Activated CD8-positive, alpha-beta memory T cell treated with anti-CD3 and anti-CD28 coated beads for 24 hours (primary cell): Measurements from ENCODE around the gene IPMK.

Experiments used
- DNase-seq: peaks from one replicate; pipeline ENCODE4 v3.0.0-alpha.2; 2020

Gene IPMK

GRCh38 chr10:58267713-58268453, at the start of gene IPMK:
IPMK (minus strand) TSS chr10:58267894; CDS start chr10:58267611, 283 bp downstream.
- DNase-seq = peak; percentile 96

GRCh38 chr10:58316874-58317273, 49.2 kb upstream of the IPMK start:
- DNase-seq = no peak

DNA sequence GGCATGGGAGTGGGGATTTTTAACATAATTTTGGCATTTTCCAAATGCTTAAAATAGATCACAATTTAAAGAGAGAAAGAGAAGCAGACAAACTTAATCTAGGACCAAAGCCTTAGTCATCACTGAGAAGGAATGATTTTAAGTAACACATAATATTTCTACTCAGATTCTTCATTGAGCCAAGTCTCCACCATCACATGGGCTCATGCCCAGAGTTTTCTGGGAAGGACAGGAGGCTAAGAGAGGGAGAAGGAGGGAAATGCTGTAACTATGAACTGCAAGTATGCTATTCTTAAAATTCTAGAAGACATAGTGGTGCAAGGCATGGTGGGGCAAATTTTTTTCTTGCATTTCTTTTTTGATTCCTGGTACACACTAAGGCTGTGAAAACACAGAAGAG, 43.3 kb upstream of the IPMK start:
- DNase-seq = no peak

DNA sequence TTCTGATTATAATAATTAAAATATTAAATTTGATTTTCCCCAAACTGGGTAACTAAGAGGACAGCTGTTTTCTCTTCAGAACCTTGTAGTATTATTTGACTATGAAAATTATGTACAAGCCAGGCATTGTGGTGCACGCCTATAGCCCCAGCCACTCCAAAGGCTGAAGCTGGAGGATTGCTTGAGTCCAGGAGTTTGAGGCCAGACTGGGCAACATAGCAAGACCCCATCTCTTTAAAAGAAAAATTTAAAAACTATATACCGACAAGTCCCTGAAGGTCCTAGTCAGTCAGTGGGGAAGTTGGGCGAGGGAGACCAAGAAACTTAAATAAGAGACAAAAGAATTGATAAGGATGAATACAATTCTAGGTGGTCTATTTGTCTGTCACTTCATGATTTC, 40.0 kb upstream of the IPMK start:
- DNase-seq = no peak

DNA sequence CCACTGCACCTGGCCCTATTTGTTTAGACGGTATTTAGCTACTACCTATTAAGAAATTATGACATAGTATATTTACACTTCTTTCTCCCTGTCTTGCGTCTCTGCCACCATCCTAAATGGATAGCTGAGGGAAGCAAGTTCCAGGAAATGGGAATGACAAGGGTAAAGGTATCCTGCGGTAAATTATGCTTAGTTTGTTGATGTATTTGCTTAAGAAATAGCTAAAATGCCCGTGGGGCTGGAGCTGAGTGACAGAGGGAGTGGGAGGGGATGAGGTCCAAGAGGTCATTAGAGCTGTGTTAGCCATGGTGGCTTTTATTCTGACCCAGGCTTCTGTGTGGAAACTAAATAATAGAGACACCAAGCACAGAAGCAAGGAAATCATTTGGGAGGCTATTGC, 38.1 kb upstream of the IPMK start:
- DNase-seq = no peak

- DNase-seq = no peak
Measured at GRCh38 chr10:58304099-58304633, 36.5 kb upstream of the IPMK start.

GRCh38 chr10:58302254-58302653, 34.6 kb upstream of the IPMK start:
- DNase-seq = no peak

DNA sequence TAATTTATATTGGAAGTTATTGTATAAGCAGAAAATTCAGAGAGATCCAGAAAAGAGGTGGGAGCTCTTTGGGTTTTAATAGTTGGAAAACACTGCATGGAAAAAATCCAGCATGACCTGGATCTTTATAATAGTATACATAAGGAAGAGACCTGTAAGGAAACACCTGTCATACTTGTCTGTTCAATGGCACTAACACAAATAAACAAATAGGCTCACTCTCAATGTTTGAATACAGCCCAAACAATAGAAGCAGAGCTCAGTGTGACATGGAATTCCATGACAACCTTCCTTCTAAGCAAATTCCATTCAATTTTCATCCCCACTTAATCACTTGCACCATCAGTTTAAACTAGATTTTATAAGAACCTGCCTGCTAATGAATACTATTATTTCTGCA, 33.0 kb upstream of the IPMK start:
- no peak for DNase-seq

DNA sequence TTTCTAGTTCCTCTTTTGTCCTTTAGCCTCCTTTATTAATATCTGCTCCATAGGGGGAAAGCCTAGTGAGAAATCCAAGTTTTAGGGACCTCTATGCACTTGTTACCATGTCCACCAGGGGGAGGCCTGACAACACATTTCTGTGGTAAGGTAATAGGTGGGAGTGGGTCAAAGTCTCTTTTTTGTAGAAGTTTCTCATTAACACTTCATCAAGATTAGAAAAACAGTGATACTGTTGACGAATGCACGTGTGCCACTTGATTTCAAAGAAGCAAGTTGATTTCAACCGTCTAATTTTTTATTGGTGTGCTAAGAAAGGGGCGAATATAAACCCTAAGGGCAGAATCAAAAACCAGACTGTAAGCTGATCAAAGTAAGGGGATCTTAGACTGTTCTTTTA, 31.9 kb upstream of the IPMK start:
- DNase-seq = peak; percentile 73

GRCh38 chr10:58293989-58294388, 26.3 kb upstream of the IPMK start:
- DNase-seq = no peak

GRCh38 chr10:58291538-58292174, 24.0 kb upstream of the IPMK start:
- DNase-seq = no peak

- no peak for DNase-seq
Measured at GRCh38 chr10:58282615-58283014, 14.9 kb upstream of the IPMK start.

- DNase-seq = no peak
Measured at GRCh38 chr10:58281092-58281752, 13.5 kb upstream of the IPMK start.

- DNase-seq = no peak
Measured at GRCh38 chr10:58280477-58280876, 12.8 kb upstream of the IPMK start.

- no peak for DNase-seq
Measured at GRCh38 chr10:58278962-58279307, 11.2 kb upstream of the IPMK start.

- DNase-seq = no peak
Measured at GRCh38 chr10:58278274-58278961, 10.7 kb upstream of the IPMK start.

DNA sequence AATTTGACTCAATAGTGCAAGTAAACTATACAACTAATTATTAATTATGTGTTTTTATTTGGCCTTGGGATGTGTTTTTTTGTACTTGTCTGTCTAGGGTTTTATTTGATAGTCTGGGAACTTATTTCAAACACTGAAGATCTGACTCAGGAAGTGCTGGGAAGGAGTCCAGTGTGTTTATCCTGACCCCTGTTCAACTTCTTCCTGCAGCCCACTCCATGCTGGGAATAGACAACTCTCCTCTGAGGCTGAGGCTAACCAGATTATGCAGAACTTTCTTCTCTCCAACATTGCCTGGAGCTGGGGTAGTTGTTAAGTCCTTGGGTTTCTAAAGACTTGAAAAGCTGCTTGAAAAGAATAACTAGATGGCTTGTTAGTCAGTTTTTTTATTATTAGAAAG, 8.2 kb upstream of the IPMK start:
- DNase-seq = no peak

DNA sequence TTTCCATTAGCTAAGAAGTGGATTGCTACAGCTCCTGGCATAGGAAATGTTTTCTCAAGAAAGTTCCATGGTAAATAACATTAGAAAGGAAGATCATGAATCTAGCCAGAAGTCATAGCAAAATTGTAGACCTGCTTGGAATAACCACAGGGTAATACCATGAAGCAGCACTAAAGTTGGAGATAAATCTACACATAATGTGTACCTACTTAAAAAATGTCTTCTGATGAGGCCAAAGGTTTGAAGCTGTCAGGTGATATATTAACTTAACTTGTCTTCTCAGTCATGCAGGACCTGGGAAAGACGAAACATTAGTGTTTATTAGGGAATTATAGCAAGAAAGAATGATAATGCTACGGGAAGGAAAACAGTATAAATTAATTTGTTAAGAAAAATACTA, 7.6 kb upstream of the IPMK start:
- no peak for DNase-seq

DNA sequence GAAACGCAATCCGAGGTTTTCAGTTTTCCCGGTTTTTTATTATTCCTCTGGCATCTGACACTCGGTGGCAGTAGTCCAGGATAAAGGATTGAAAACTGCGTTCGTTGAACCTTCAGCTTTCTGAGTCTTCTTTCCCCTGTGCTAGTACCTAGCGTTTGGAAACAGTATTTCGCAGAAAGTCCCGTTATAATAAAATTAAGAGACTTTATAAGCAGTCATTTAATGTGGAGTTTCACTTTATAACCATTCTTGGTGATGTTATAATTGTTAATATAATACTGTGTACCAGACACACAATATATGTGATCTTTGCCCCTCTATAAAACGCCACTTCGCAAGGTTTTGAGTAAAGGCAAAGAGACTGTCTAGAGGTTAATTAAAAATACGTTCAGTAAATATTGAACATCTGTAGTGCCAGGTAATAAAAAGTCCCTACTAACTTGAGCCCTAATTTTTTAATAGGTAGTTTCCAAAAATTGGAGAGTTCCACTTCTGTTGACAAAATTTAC, 2.1 kb upstream of the IPMK start:
- DNase-seq = no peak

DNA sequence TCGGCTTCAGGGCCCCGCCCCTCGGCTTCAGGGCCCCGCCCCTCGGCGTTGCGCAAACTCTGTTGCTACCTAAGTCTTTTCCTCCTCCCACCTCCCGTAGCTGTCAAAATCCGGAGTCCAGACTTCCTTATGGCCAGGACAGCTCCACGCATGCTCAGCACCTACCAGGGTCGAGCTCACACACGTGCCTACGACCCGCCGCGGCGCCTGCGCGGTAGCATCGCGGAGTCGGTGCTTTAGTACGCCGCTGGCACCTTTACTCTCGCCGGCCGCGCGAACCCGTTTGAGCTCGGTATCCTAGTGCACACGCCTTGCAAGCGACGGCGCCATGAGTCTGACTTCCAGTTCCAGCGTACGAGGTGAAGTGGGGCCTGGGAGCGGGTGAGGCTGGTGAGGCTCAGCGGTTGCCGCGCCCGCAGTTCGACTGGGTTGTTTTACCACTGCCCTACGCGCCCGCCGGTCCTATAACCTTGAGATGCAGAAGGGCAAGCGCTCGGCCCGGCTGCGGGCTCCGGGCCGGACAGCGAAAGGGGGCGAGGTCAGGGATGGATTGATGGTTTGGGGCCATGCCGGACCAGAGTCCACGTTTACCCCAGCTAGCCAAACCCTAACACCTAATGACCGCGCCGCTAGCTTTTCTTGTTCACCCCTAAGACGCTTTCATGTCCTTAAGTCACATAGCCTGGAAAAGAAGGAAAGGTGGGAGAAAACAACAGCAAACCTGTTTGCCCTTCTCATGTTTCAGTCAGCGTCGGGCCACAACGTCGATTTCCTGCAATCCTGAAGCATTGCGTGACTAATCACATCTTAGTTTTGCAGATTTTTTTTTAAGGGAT, 1.5 kb upstream of the IPMK start, which contains the start of gene CISD1:
TSS of gene CISD1 (plus strand) at position 217 of the 836 bp plus-strand sequence. CDS start at position 329, 112 bp downstream.
- peak; percentile 91 for DNase-seq

DNA sequence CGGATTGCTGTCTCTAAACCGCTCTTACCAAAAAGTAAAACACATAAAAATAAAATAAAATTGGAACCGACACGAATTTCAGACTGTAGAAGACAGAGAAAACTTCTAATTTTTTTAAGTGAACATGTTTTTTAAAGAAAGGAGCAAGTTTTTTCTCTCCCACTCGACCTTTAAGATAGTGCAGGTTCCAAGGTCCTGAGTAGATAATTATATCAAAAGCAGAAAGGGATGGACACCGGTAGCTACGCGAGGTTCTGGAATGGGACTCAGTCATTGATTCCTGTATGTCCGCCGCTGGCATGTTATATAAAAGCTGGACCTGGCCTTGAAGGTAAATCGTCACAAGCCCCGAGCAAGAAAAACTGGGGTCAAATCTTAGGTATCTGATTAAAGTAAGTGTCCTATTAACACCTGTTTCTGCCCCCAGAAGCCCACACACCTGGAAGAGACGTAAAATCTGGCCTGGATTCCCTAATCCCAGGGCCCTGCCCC, 806 bp upstream of the IPMK start:
- no peak for DNase-seq
